ENCODE data around the gene SHISAL1. TPM values are rescaled to one million over a fixed set of nuclear protein-coding genes. Genes with fewer than 3 reads are reported as not detected.

The SHISAL1 gene
- total RNA-seq, 2 experiments from 2014 or later = not detected

- POLR2A ChIA-PET = interaction anchor here (1.2 kb wide), 1 partner anchor 11 kb away, joined by 4 read pairs; no protein-coding TSS in a partner anchor
- ATAC-seq (no peak), DNase-seq (no peak)
- H3K27me3 Mint-ChIP-seq = no peaks in the 10 kb centered on the region
- H3K27ac Mint-ChIP-seq = no peak overlapping the region
- TF ChIP-seq CTCF (IDR thresholded peaks at IDR 0.05) = no peak
- H3K36me3 Mint-ChIP-seq (ENCODE audit: low read depth) = peaks cover 23% of the 10 kb centered on the region
- intact Hi-C loops (cut with micrococcal nuclease) = no loop called here
- H3K4me3 Mint-ChIP-seq = no peak overlapping the region
- no peaks in the 10 kb centered on the region for H3K9me3 Mint-ChIP-seq
- CTCF ChIA-PET = no interaction called here
- H3K4me1 Mint-ChIP-seq (ENCODE audit: low read depth) = peaks cover 6% of the 10 kb centered on the region
Observed at GRCh38 chr22:44201665-44202064, 111.1 kb downstream of the SHISAL1 start.

- POLR2A ChIA-PET = interaction anchor here (1.2 kb wide), 1 partner anchor 11 kb away, joined by 4 read pairs; no protein-coding TSS in a partner anchor
- DNase-seq (no peak), ATAC-seq (no peak)
- H3K4me3 Mint-ChIP-seq = no peak overlapping the region
- no peak for TF ChIP-seq CTCF (IDR thresholded peaks at IDR 0.05)
- H3K4me1 Mint-ChIP-seq (ENCODE audit: low read depth) = peaks cover 6% of the 10 kb centered on the region
- H3K9me3 Mint-ChIP-seq = no peaks in the 10 kb centered on the region
- H3K27ac Mint-ChIP-seq = no peak overlapping the region
- intact Hi-C loops (cut with micrococcal nuclease) = no loop called here
- peaks cover 23% of the 10 kb centered on the region for H3K36me3 Mint-ChIP-seq (ENCODE audit: low read depth)
- CTCF ChIA-PET = no interaction called here
- no peaks in the 10 kb centered on the region for H3K27me3 Mint-ChIP-seq
Observed at GRCh38 chr22:44200855-44201550, 111.7 kb downstream of the SHISAL1 start.

DNA sequence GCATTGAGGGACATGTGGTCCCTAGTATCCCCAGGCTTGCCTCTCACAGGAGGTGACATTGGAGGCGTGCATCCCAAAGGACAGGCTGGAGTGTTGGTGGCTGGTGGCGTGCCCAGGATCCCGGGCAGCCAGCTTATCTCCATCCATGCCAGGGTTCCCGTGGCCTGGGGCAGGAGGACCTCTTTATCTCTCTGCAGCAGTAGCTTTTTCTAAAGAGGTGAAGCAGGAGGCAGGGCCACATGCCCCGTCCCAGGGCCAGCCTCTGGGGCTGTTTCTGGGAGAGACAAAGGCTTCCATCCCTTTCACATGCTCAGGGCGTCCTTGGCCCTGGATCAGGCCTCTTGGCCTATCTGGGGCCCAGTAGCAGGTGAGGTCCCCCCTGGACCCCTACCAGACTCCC, 112.3 kb downstream of the SHISAL1 start:
- ATAC-seq = no peak
- H3K27me3 Mint-ChIP-seq = no peaks in the 10 kb centered on the region
- peaks cover 24% of the 10 kb centered on the region for H3K36me3 Mint-ChIP-seq (ENCODE audit: low read depth)
- peaks cover 6% of the 10 kb centered on the region for H3K4me1 Mint-ChIP-seq (ENCODE audit: low read depth)
- POLR2A ChIA-PET = no interaction called here
- intact Hi-C loops (cut with micrococcal nuclease) = no loop called here
- no peaks in the 10 kb centered on the region for H3K9me3 Mint-ChIP-seq
- no peak for TF ChIP-seq CTCF (IDR thresholded peaks at IDR 0.05)
- DNase-seq = no peak
- no peak overlapping the region for H3K4me3 Mint-ChIP-seq
- CTCF ChIA-PET = no interaction called here
- no peak overlapping the region for H3K27ac Mint-ChIP-seq

GRCh38 chr22:44199866-44200265, 112.9 kb downstream of the SHISAL1 start:
- no peak for TF ChIP-seq CTCF (IDR thresholded peaks at IDR 0.05)
- ATAC-seq (no peak), DNase-seq (no peak)
- ChIA-PET CTCF (no interaction called here), POLR2A (no interaction called here)
- intact Hi-C loops (cut with micrococcal nuclease) = no loop called here
- Mint-ChIP-seq H3K9me3 (no peaks in the 10 kb centered on the region), H3K4me1 (ENCODE audit: low read depth) (peaks cover 6% of the 10 kb centered on the region), H3K27me3 (no peaks in the 10 kb centered on the region), H3K27ac (no peak overlapping the region), H3K36me3 (ENCODE audit: low read depth) (peaks cover 28% of the 10 kb centered on the region), H3K4me3 (no peak overlapping the region)

DNA sequence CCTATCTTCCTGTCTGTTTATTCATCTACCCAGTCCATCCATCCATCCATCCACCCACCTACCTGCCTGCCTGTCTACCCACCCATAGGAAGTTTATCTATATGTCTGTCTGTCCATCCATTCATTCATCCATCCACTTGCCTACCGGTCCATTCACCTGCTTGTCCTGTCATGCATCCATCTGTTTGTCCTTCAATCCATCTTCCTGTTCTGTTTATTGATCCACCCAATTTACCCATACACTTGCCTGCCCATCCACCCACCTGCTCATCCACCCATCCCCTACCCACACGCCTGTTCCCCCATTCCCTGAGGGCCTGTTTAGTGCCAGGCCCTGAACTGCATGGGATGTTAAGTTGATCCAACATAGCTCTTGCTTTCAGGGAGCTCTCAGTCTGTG, 113.6 kb downstream of the SHISAL1 start:
- Mint-ChIP-seq H3K36me3 (ENCODE audit: low read depth) (peaks cover 35% of the 10 kb centered on the region), H3K9me3 (no peaks in the 10 kb centered on the region), H3K27me3 (no peaks in the 10 kb centered on the region), H3K4me1 (ENCODE audit: low read depth) (peaks cover 13% of the 10 kb centered on the region), H3K27ac (no peak overlapping the region), H3K4me3 (no peak overlapping the region)
- POLR2A ChIA-PET = no interaction called here
- DNase-seq (no peak), ATAC-seq (no peak)
- intact Hi-C loops (cut with micrococcal nuclease) = no loop called here
- no peak for TF ChIP-seq CTCF (IDR thresholded peaks at IDR 0.05)
- CTCF ChIA-PET = no interaction called here

Data from activated CD8-positive, alpha-beta T cell treated with anti-CD3 and anti-CD28 coated beads for 36 hours (primary cell).